Mesendoderm (in vitro differentiated cells): ENCODE data around the gene PLAAT3.

ENCODE experiments used
- DNase-seq: peaks from one replicate; pipeline ENCODE4 v3.0.0; 2013
- H2AK5ac ChIP-seq: 2 replicates; pipeline ENCODE4 v1.6.1; 2013; ENCODE audit warnings: low read length, inconsistent platforms
- H2BK120ac ChIP-seq: 2 replicates; pipeline ENCODE4 v1.6.1; 2013; ENCODE audit warnings: low read depth, mild to moderate bottlenecking, low read length, moderate library complexity, mixed read lengths
- H2BK15ac ChIP-seq: replicated peaks from 2 replicates; pipeline ENCODE4 v1.6.1; 2013; ENCODE audit warnings: low read depth, mild to moderate bottlenecking, moderate library complexity
- H2BK5ac ChIP-seq: 2 replicates; pipeline ENCODE4 v1.6.1; 2013; ENCODE audit warnings: low read length, inconsistent platforms
- H3K18ac ChIP-seq: 2 replicates; pipeline ENCODE4 v1.6.1; 2013; ENCODE audit warnings: mild to moderate bottlenecking, low read length, mixed read lengths
- H3K23ac ChIP-seq: one replicate; pipeline ENCODE4 v1.6.1; 2013; ENCODE audit warnings: low read length
- H3K27ac ChIP-seq: 2 replicates; pipeline ENCODE4 v1.5.1; 2013; ENCODE audit warnings: low read depth, mild to moderate bottlenecking, inconsistent platforms, low read length, moderate library complexity
- H3K27me3 ChIP-seq: 2 replicates; pipeline ENCODE4 v1.6.1; 2013; ENCODE audit warnings: low read length, control low read depth, mild to moderate bottlenecking, inconsistent platforms; ENCODE audit not compliant: insufficient read depth, poor library complexity
- H3K36me3 ChIP-seq: 2 replicates; pipeline ENCODE4 v1.6.1; 2013; ENCODE audit warnings: low read length, inconsistent platforms; ENCODE audit not compliant: control insufficient read depth, insufficient read depth
- H3K4ac ChIP-seq: one replicate; pipeline ENCODE4 v1.6.1; 2013; ENCODE audit warnings: low read depth, mild to moderate bottlenecking, low read length, moderate library complexity
- H3K4me1 ChIP-seq: 2 replicates; pipeline ENCODE4 v1.6.1; 2013; ENCODE audit warnings: low read depth, low read length, inconsistent platforms; ENCODE audit not compliant: control insufficient read depth
- H3K4me2 ChIP-seq: 2 replicates; pipeline ENCODE4 v1.6.1; 2013; ENCODE audit warnings: low read length
- H3K4me3 ChIP-seq: 2 replicates; pipeline ENCODE4 v1.5.1; 2013; ENCODE audit warnings: mild to moderate bottlenecking, low read length
- H3K56ac ChIP-seq: one replicate; pipeline ENCODE4 v1.6.1; 2013; ENCODE audit warnings: low read length
- H3K79me1 ChIP-seq: 2 replicates; pipeline ENCODE4 v1.6.1; 2013; ENCODE audit warnings: low read length, inconsistent platforms
- H3K79me2 ChIP-seq: 2 replicates; pipeline ENCODE4 v1.6.1; 2013; ENCODE audit warnings: mild to moderate bottlenecking, low read length; ENCODE audit not compliant: control insufficient read depth, insufficient read depth
- H3K9ac ChIP-seq: 2 replicates; pipeline ENCODE4 v1.6.1; 2013; ENCODE audit warnings: low read length, inconsistent platforms
- H4K5ac ChIP-seq: one replicate; pipeline ENCODE4 v1.6.1; 2013; ENCODE audit warnings: low read length
- H4K8ac ChIP-seq: one replicate; pipeline ENCODE4 v1.6.1; 2013; ENCODE audit warnings: low read depth, mild to moderate bottlenecking, control low read depth, low read length, moderate library complexity
- WGBS: extraction: QIAGEN DNeasy Blood & Tissue Kit; methylation state at CpG from one replicate; pipeline ENCODE4 v1.1.7; 2013; ENCODE audit warnings: low lambda C conversion rate, missing lambda C conversion rate; ENCODE audit not compliant: insufficient coverage; ENCODE audit errors: extremely low coverage; 5-methylcytosine and 5-hydroxymethylcytosine counted together

The PLAAT3 gene

DNA sequence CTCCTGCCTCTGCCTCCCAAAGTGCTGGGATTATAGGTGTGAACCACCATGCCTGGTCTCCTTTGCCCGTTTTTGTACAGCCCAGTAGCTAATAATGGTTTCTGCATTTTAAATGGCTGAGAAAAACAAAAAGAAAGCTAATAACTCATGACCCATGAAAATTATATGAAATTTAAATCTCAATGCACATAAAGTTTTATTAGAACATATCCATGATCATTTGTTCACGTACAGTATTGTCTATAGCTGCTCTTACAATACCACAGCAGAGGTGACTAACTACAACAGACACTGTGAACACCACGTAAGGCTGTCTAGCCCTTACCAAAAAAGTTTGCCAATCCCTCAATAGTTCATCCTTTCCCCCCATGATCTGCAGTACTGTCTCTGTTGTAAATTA, 44.7 kb downstream of the PLAAT3 start:
- Histone ChIP-seq H3K27me3 (no peaks in the 10 kb centered on the region), H2AK5ac (no peak overlapping the region), H3K9ac (no peak overlapping the region), H3K4ac (no peak overlapping the region), H3K56ac (no peak overlapping the region), H3K27ac (no peak overlapping the region), H3K23ac (no peak overlapping the region), H2BK120ac (no peak overlapping the region), H2BK5ac (no peak overlapping the region), H4K5ac (no peak overlapping the region), H3K36me3 (no peaks in the 10 kb centered on the region), H3K4me2 (no peak overlapping the region), H2BK15ac (no peak overlapping the region), H3K79me2 (no peaks in the 10 kb centered on the region), H3K4me3 (no peak overlapping the region), H4K8ac (no peak overlapping the region), H3K4me1 (no peaks in the 10 kb centered on the region), H3K18ac (no peak overlapping the region), H3K79me1 (no peaks in the 10 kb centered on the region)
- no peak for DNase-seq
- no CpG with 5 or more reads among the region's 3 CpGs for WGBS

DNA sequence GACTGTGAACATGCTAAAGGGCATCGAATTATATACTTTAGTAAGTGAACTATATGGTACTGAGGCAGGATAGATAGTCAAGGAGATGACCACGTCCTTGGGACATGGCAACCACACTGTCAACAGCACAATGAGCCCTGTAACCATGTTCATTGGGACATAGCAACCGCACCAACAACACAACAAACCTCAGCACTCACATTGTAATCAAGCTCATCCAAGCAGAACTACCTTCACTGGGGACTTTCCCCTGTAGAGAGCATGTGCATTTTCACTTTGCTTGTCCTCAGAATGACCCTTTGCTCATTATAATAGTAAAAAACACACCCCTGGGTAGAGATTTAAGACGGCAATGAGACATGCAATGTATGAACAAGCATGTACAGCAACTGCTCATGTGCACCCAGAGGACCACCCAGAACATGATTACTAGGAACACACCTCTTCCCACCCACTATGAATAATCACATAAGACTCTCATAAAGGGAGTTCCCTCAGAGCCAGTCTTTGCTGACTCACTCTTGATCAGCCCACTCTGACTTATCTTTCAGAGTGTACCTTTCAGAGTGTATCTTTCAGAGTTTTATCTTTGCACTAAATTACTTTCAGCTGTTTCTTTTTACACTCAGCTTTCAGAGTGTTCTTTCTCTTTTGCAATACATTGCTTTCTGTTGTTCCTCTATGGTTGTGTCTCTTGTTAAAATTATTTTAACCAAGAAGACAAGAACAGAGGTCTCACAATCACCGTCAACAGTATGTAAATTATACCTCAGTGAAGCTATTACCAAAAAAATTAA, 47.0 kb downstream of the PLAAT3 start:
- Histone ChIP-seq H3K4me1 (no peaks in the 10 kb centered on the region), H4K5ac (no peak overlapping the region), H2AK5ac (no peak overlapping the region), H3K27ac (no peak overlapping the region), H3K4ac (no peak overlapping the region), H3K4me2 (no peak overlapping the region), H3K56ac (peak overlapping the region; percentile 42), H2BK120ac (no peak overlapping the region), H3K18ac (peak overlapping the region; percentile 34), H3K4me3 (no peak overlapping the region), H3K23ac (no peak overlapping the region), H2BK15ac (no peak overlapping the region), H3K9ac (no peak overlapping the region), H2BK5ac (peak overlapping the region; percentile 8), H3K36me3 (no peaks in the 10 kb centered on the region), H4K8ac (no peak overlapping the region), H3K27me3 (no peaks in the 10 kb centered on the region), H3K79me2 (no peaks in the 10 kb centered on the region), H3K79me1 (no peaks in the 10 kb centered on the region)
- no CpG with 5 or more reads among the region's 5 CpGs for WGBS
- DNase-seq = peak; percentile 89

DNA sequence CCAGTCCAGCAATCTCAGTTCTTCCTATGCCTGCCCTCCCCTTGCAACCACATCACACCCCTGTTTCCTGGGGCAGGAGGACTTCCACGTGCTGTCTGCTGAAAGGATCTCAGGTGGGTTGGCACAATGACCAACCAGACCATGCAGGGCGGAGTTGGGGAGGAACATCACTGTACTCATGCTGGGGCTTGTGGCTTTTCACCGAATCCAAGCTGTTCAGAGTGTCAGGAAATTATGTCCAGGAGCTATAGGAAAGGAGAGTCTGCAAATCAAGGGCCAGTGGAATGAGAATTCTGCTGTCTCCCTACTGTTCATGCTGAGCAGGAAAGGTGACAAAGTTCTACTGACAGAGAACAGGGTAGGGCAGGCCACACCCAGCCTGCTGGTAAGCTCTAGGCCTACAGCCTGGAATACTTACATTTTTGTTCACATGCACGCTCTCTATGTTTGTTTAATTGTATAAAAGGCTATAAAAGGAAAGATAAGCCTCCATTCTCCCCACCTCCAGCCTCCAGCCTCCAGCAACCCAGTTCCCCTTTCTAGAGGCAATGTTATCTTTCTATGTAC, 49.4 kb downstream of the PLAAT3 start:
- Histone ChIP-seq H3K27me3 (no peaks in the 10 kb centered on the region), H3K79me2 (no peaks in the 10 kb centered on the region), H3K4me2 (no peak overlapping the region), H4K8ac (no peak overlapping the region), H3K56ac (no peak overlapping the region), H4K5ac (no peak overlapping the region), H3K4me1 (no peaks in the 10 kb centered on the region), H2BK5ac (no peak overlapping the region), H3K23ac (no peak overlapping the region), H3K18ac (no peak overlapping the region), H3K4me3 (no peak overlapping the region), H3K36me3 (no peaks in the 10 kb centered on the region), H2AK5ac (no peak overlapping the region), H3K4ac (no peak overlapping the region), H3K27ac (no peak overlapping the region), H3K79me1 (no peaks in the 10 kb centered on the region), H3K9ac (no peak overlapping the region), H2BK120ac (no peak overlapping the region), H2BK15ac (no peak overlapping the region)
- no peak for DNase-seq
- no CpG with 5 or more reads among the region's 4 CpGs for WGBS

DNA sequence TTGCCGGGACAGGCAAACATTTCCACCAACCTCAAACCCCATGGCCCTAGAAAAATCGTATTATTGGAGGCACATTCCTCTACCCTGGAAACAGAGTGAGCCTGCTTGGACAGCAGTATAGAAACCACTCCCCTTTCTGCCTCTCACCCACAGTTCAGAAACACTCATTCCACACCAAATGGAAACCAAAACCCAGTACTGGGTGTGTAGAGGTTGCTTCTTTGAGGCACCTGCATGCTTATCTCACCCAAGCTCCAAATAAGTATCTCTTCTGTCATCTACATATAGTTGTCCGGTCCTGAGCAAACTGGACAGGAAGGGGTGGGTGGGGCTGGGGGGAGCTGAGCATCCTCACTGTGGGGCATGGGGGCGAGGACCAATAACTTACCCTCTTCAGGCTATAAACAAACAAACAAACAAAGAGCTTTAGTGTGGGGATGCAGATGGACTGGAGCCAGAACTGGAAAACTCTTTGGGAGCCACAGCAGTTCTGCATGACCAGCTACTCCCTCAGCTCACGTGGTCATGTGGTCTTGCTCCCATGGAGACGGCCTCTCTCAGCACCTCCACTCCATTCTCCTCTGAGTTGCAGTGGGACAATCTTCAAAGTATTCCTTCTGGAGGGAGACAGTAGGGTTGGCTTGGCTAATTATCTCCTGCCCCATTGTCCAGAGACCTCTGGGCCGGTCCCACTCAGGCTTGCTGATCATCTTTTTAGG, 50.0 kb downstream of the PLAAT3 start:
- no peak overlapping the region for H3K56ac ChIP-seq
- H4K8ac ChIP-seq = no peak overlapping the region
- DNase-seq = no peak
- H2BK15ac ChIP-seq = no peak overlapping the region
- no peaks in the 10 kb centered on the region for H3K4me1 ChIP-seq
- peak overlapping the region; percentile 62 for H3K4ac ChIP-seq
- H3K4me3 ChIP-seq = no peak overlapping the region
- no peaks in the 10 kb centered on the region for H3K36me3 ChIP-seq
- no peak overlapping the region for H3K18ac ChIP-seq
- H3K27me3 ChIP-seq = no peaks in the 10 kb centered on the region
- H3K79me2 ChIP-seq = no peaks in the 10 kb centered on the region
- H4K5ac ChIP-seq = no peak overlapping the region
- H3K4me2 ChIP-seq = no peak overlapping the region
- no peak overlapping the region for H2BK120ac ChIP-seq
- H3K9ac ChIP-seq = no peak overlapping the region
- H3K27ac ChIP-seq = no peak overlapping the region
- no peaks in the 10 kb centered on the region for H3K79me1 ChIP-seq
- WGBS = no CpG with 5 or more reads among the region's 7 CpGs
- no peak overlapping the region for H2AK5ac ChIP-seq
- no peak overlapping the region for H3K23ac ChIP-seq
- H2BK5ac ChIP-seq = no peak overlapping the region

DNA sequence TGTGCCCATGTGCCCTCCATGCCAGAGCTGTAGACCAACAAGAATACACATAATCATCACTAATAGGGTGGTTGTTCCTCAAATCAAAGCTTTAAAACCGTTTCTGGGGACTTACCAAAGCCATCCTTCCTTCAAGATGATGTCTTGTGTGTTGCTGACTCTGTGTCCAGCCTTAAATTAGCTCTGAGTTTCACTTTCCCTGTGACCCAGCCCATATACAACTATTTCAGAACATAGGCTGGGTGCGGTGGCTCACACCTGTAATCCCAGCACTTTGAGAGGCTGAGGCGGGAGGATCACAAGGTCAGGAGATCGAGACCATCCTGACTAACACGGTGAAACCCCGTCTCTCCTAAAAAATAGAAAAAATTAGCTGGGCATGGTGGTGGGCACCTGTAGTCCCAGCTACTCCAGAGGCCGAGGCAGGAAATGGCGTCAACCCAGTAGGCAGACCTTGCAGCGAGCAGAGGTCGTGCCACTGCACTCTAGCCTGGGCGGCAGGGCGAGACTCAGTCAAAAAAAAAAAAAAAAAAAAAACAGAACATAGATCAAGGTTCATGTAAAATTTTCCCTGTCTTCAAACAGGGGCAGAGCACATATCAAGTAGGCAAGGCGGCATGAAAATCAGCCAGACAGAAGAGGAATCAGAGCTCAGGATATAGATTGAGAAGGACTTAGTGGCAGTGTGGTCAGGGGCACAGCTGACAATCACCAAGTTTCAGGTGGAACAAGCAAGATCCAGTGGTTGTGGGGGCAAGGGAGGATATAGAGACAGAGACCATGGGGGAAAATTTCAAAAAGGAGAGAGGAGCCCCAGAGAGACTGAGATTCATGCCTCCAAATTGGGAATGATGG, 50.8 kb downstream of the PLAAT3 start, which contains the start of gene PLAAT2:
PLAAT2 (minus strand) TSS at position 179 of the 855 bp plus-strand sequence; CDS start at position 124, 55 bp downstream.
- Histone ChIP-seq H3K79me1 (no peaks in the 10 kb centered on the region), H3K27ac (no peak within 1 kb of the TSS), H3K27me3 (no peaks in the 10 kb centered on the region), H2BK5ac (no peak within 1 kb of the TSS), H3K18ac (no peak within 1 kb of the TSS), H3K9ac (no peak within 1 kb of the TSS), H3K4me3 (no peak within 1 kb of the TSS), H4K8ac (no peak within 1 kb of the TSS), H4K5ac (no peak within 1 kb of the TSS), H3K4me1 (no peaks in the 10 kb centered on the region), H3K79me2 (no peaks in the 10 kb centered on the region), H2BK120ac (no peak within 1 kb of the TSS), H3K56ac (no peak within 1 kb of the TSS), H2BK15ac (no peak within 1 kb of the TSS), H3K36me3 (no peaks in the 10 kb centered on the region), H3K4ac (peak within 1 kb of the TSS; percentile 62), H3K23ac (no peak within 1 kb of the TSS), H3K4me2 (no peak within 1 kb of the TSS), H2AK5ac (no peak within 1 kb of the TSS)
- no peak for DNase-seq
- no CpG with 5 or more reads among the region's 13 CpGs for WGBS
